H9 (cell line): ENCODE data around the gene NT5DC2. TPM values are rescaled to one million over a fixed set of nuclear protein-coding genes. Genes with fewer than 3 reads are reported as not detected.

ENCODE experiments used
- DNase-seq: peaks from one replicate; pipeline ENCODE4 v3.0.0-alpha.2; 2017
- H2AFZ ChIP-seq: one replicate; pipeline ENCODE4 v1.6.1; 2013; ENCODE audit warnings: mild to moderate bottlenecking, low read length, control low read depth, moderate library complexity
- H2AK5ac ChIP-seq: 2 replicates; pipeline ENCODE4 v1.6.1; 2013; ENCODE audit warnings: low read length, control low read depth, mixed read lengths; ENCODE audit not compliant: insufficient read length
- H2BK120ac ChIP-seq: one replicate; pipeline ENCODE4 v1.6.1; 2013; ENCODE audit warnings: low read depth, mild to moderate bottlenecking, low read length, control low read depth, inconsistent platforms; ENCODE audit not compliant: poor library complexity, severe bottlenecking
- H2BK12ac ChIP-seq: 2 replicates; pipeline ENCODE4 v1.6.1; 2013; ENCODE audit warnings: low read length, control low read depth, mixed read lengths, low read depth; ENCODE audit not compliant: insufficient read length
- H2BK15ac ChIP-seq: 2 replicates; pipeline ENCODE4 v1.6.1; 2013; ENCODE audit warnings: low read depth, low read length, control low read depth
- H2BK20ac ChIP-seq: one replicate; pipeline ENCODE4 v1.6.1; 2013; ENCODE audit warnings: low read depth, mild to moderate bottlenecking, low read length, control low read depth, inconsistent platforms; ENCODE audit not compliant: poor library complexity, severe bottlenecking
- H2BK5ac ChIP-seq: 2 replicates; pipeline ENCODE4 v1.6.1; 2013; ENCODE audit warnings: low read length, control low read depth, mixed read lengths; ENCODE audit not compliant: insufficient read length
- H3K14ac ChIP-seq: 2 replicates; pipeline ENCODE4 v1.6.1; 2013; ENCODE audit warnings: low read length, control low read depth; ENCODE audit not compliant: insufficient read depth
- H3K18ac ChIP-seq: 2 replicates; pipeline ENCODE4 v1.6.1; 2013; ENCODE audit warnings: low read depth, mild to moderate bottlenecking, mixed read lengths, low read length, control low read depth; ENCODE audit not compliant: insufficient read length
- H3K23ac ChIP-seq: 2 replicates; pipeline ENCODE4 v1.6.1; 2013; ENCODE audit warnings: low read length, control low read depth, mixed read lengths, low read depth; ENCODE audit not compliant: insufficient read length
- H3K23me2 ChIP-seq: 2 replicates; pipeline ENCODE4 v1.6.1; 2013; ENCODE audit warnings: low read depth, mild to moderate bottlenecking, mixed read lengths, low read length, control low read depth; ENCODE audit not compliant: insufficient read length, poor library complexity, severe bottlenecking
- H3K27ac ChIP-seq: 2 replicates; pipeline ENCODE4 v1.5.1; 2013; ENCODE audit warnings: low read length, control low read depth, mixed read lengths, low read depth; ENCODE audit not compliant: insufficient read length
- H3K27me3 ChIP-seq: 2 replicates; pipeline ENCODE4 v1.6.1; 2013; ENCODE audit warnings: low read length, control low read depth, inconsistent platforms; ENCODE audit not compliant: insufficient read depth
- H3K4ac ChIP-seq: 2 replicates; pipeline ENCODE4 v1.6.1; 2013; ENCODE audit warnings: low read depth, mild to moderate bottlenecking, control low read depth, inconsistent platforms, low read length, moderate library complexity
- H3K4me1 ChIP-seq: 2 replicates; pipeline ENCODE4 v1.6.1; 2013; ENCODE audit warnings: low read length, control low read depth, inconsistent platforms; ENCODE audit not compliant: insufficient read depth
- H3K4me2 ChIP-seq: 2 replicates; pipeline ENCODE4 v1.6.1; 2013; ENCODE audit warnings: low read length, control low read depth, mixed read lengths; ENCODE audit not compliant: insufficient read length, insufficient read depth
- H3K56ac ChIP-seq: 2 replicates; pipeline ENCODE4 v1.6.1; 2013; ENCODE audit warnings: low read depth, mild to moderate bottlenecking, mixed read lengths, low read length, control low read depth; ENCODE audit not compliant: insufficient read length
- H3K79me1 ChIP-seq: 2 replicates; pipeline ENCODE4 v1.6.1; 2013; ENCODE audit warnings: low read depth, mild to moderate bottlenecking, moderate library complexity, low read length, control low read depth, inconsistent platforms; ENCODE audit not compliant: insufficient read depth, poor library complexity, severe bottlenecking
- H3K79me2 ChIP-seq: 2 replicates; pipeline ENCODE4 v1.6.1; 2013; ENCODE audit warnings: low read length, control low read depth, inconsistent platforms; ENCODE audit not compliant: insufficient read depth
- H3K9ac ChIP-seq: 2 replicates; pipeline ENCODE4 v1.6.1; 2013; ENCODE audit warnings: low read length, control low read depth, mixed read lengths; ENCODE audit not compliant: insufficient read length; ENCODE audit errors: extremely low read depth
- H3K9me3 ChIP-seq: one replicate; pipeline ENCODE4 v1.6.1; 2013; ENCODE audit warnings: low read depth, low read length, inconsistent platforms; ENCODE audit not compliant: control insufficient read depth
- H3T11ph ChIP-seq: one replicate; pipeline ENCODE4 v1.6.1; 2013; ENCODE audit warnings: mild to moderate bottlenecking, low read length, control low read depth, inconsistent platforms
- H4K20me1 ChIP-seq: one replicate; pipeline ENCODE4 v1.6.1; 2013; ENCODE audit not compliant: control insufficient read depth, insufficient read length, insufficient read depth
- H4K5ac ChIP-seq: 2 replicates; pipeline ENCODE4 v1.6.1; 2013; ENCODE audit warnings: low read depth, mild to moderate bottlenecking, mixed read lengths, low read length, control low read depth; ENCODE audit not compliant: insufficient read length
- H4K8ac ChIP-seq: replicated peaks from 2 replicates; pipeline ENCODE4 v1.6.1; 2013; ENCODE audit warnings: low read length, control low read depth, mixed read lengths, low read depth; ENCODE audit not compliant: insufficient read length
- H4K91ac ChIP-seq: 2 replicates; pipeline ENCODE4 v1.6.1; 2013; ENCODE audit warnings: low read depth, mild to moderate bottlenecking, moderate library complexity, mixed read lengths, low read length, control low read depth; ENCODE audit not compliant: insufficient read length
- H3K27ac Mint-ChIP-seq, 3 experiments: 2 replicates in 2 of 3; 3 replicates in 1 of 3; pipeline ENCODE4 v1.8.0; 2020 to 2021; ENCODE audit warnings: mixed read lengths in 3 of 3, mild to moderate bottlenecking in 1 of 3, moderate library complexity in 1 of 3
- H3K27me3 Mint-ChIP-seq: 2 replicates; pipeline ENCODE4 v1.8.0; 2021; ENCODE audit warnings: low read depth, mild to moderate bottlenecking, moderate library complexity, mixed read lengths
- H3K36me3 Mint-ChIP-seq, 3 experiments: 2 replicates in 2 of 3; 3 replicates in 1 of 3; pipeline ENCODE4 v1.8.0; 2020 to 2021; ENCODE audit warnings: low read depth in 3 of 3, mixed read lengths in 3 of 3; ENCODE audit not compliant: insufficient read depth in 1 of 3
- H3K4me1 Mint-ChIP-seq, 2 experiments: 2 replicates each; pipeline ENCODE4 v1.8.0; 2020; ENCODE audit warnings: mixed read lengths in 2 of 2
- H3K4me3 Mint-ChIP-seq, 2 experiments: 2 replicates in 1 of 2; 3 replicates in 1 of 2; pipeline ENCODE4 v1.8.0; 2020 to 2021; ENCODE audit warnings: mild to moderate bottlenecking in 2 of 2, mixed read lengths in 2 of 2, moderate library complexity in 1 of 2
- H3K9me3 Mint-ChIP-seq, 2 experiments: 2 replicates in 1 of 2; 3 replicates in 1 of 2; pipeline ENCODE4 v1.8.0; 2020; ENCODE audit warnings: mild to moderate bottlenecking in 2 of 2, mixed read lengths in 2 of 2, moderate library complexity in 1 of 2
- CTCF ChIP-seq: fragments of 200-600 bp; sonication (generic); conservative IDR thresholded peaks from 3 replicates; pipeline ENCODE4 v1.8.0; 2021; ENCODE audit warnings: antibody characterized with exemption, mild to moderate bottlenecking
- WGBS: extraction: QIAGEN DNeasy Blood & Tissue Kit; methylation state at CpG from one replicate; pipeline ENCODE4 v1.1.7; 2013; ENCODE audit warnings: missing lambda C conversion rate, low lambda C conversion rate, mixed read lengths; ENCODE audit not compliant: insufficient read length; ENCODE audit errors: extremely low coverage; 5-methylcytosine and 5-hydroxymethylcytosine counted together
- total RNA-seq: library from RNA; stranded (reverse); gene quantifications from 2 replicates; pipeline ENCODE4 v1.2.1, GENCODE V29; 2021

NT5DC2 gene
- total RNA-seq, 1 experiment from 2014 or later: 444 TPM

- Histone ChIP-seq H2BK120ac (no peak overlapping the region), H2BK12ac (no peak overlapping the region), H3K14ac (no peak overlapping the region), H3K79me1 (no peaks in the 10 kb centered on the region), H2BK20ac (no peak overlapping the region), H3K4me2 (no peak overlapping the region), H3K23me2 (peaks cover 8% of the 10 kb centered on the region), H3K27me3 (no peaks in the 10 kb centered on the region), H3K56ac (no peak overlapping the region), H4K8ac (no peak overlapping the region), H4K5ac (no peak overlapping the region), H4K20me1 (no peaks in the 10 kb centered on the region), H3K9ac (no peak overlapping the region), H3K4ac (no peak overlapping the region), H3T11ph (no peak overlapping the region), H2AK5ac (no peak overlapping the region), H2AFZ (no peak overlapping the region), H4K91ac (no peak overlapping the region), H3K23ac (no peak overlapping the region), H3K27ac (no peak overlapping the region), H3K18ac (no peak overlapping the region), H3K4me1 (no peaks in the 10 kb centered on the region), H3K9me3 (no peaks in the 10 kb centered on the region), H3K79me2 (peaks cover 2% of the 10 kb centered on the region; the same call in 1 of the 2 replicates), H2BK15ac (no peak overlapping the region), H2BK5ac (no peak overlapping the region)
- peaks cover 9 to 10% of the 10 kb centered on the region in 2 experiments for H3K4me1 Mint-ChIP-seq
- DNase-seq: no peak
- no peak for TF ChIP-seq CTCF
- H3K27me3 Mint-ChIP-seq: no peaks in the 10 kb centered on the region; the same call in 1 of the 2 replicates
- no peak overlapping the region for H3K27ac Mint-ChIP-seq
- no peak overlapping the region for H3K4me3 Mint-ChIP-seq
- WGBS: no CpG with 5 or more reads among the region's 18 CpGs
- H3K9me3 Mint-ChIP-seq: no peaks in the 10 kb centered on the region
- peaks cover 28 to 64% (median 62%) of the 10 kb centered on the region in 3 experiments; a peak in 6 of 7 replicates for H3K36me3 Mint-ChIP-seq
Observed at GRCh38 chr3:52527732-52528585, 5.7 kb downstream of the NT5DC2 start.
